GM12875 (cell line): ENCODE data around the gene TH.
"Not testable (repeated sequence)": the region's sequence is repeated elsewhere in the genome, so short reads cannot be mapped to it uniquely, and the experiment has no call there.

Experiments used
- H3K4me3 ChIP-seq: one replicate; pipeline ENCODE4 v1.5.1; 2011; ENCODE audit warnings: low read depth, low read length, control low read depth
- TF ChIP-seq, protein P1 (sequence below): IDR thresholded peaks from 2 replicates; pipeline ENCODE4 v1.5.1; 2011; ENCODE audit warnings: low read depth, mild to moderate bottlenecking, control low read depth, inconsistent platforms, low read length, moderate library complexity, borderline replicate concordance; ENCODE audit not compliant: insufficient read depth

Gene TH

DNA sequence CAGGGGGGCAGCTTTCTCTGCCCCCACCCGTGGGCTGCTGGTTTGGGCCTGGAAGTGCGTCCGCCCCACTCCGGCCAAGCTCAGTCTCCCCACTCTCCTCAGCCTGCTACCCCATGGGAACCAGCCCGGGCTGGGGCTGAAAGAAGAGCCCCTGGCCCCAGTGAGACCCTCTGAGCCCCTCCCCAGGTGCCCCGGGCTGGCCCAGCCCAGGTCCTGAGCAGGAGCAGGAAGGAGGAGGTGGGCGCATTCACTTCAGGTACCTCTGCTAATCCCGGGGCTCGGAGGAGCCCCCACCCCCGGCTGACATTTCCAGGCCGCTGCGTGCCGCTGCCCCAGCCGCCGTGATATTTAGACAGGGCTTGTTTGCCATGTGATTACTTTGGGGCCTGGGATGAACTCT lies 8.7 kb upstream of the TH start:
- TF ChIP-seq, protein P1, sequence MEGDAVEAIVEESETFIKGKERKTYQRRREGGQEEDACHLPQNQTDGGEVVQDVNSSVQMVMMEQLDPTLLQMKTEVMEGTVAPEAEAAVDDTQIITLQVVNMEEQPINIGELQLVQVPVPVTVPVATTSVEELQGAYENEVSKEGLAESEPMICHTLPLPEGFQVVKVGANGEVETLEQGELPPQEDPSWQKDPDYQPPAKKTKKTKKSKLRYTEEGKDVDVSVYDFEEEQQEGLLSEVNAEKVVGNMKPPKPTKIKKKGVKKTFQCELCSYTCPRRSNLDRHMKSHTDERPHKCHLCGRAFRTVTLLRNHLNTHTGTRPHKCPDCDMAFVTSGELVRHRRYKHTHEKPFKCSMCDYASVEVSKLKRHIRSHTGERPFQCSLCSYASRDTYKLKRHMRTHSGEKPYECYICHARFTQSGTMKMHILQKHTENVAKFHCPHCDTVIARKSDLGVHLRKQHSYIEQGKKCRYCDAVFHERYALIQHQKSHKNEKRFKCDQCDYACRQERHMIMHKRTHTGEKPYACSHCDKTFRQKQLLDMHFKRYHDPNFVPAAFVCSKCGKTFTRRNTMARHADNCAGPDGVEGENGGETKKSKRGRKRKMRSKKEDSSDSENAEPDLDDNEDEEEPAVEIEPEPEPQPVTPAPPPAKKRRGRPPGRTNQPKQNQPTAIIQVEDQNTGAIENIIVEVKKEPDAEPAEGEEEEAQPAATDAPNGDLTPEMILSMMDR: no peak
- no peak overlapping the region for H3K4me3 ChIP-seq

DNA sequence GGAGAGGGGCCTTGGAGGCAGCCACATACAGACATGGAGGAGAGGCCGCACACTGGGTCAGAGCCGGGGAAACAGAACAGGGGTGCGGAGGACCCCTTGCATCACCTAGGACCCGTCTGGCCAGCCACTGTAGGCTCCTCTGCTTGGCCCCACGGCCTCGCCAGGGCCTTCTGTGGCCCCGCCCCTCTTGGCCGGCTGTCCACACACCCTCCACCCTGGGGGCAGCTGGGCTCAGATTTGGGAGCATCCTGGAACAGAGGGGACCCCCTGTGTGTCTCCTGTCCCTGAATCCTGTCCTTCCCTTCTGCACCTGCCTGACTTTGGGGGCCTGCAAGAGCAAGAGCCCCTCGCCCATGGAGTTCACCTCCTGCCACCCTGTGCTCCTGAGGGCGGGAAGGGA lies 7.9 kb upstream of the TH start:
- TF ChIP-seq, protein P1: no peak
- no peak overlapping the region for H3K4me3 ChIP-seq

DNA sequence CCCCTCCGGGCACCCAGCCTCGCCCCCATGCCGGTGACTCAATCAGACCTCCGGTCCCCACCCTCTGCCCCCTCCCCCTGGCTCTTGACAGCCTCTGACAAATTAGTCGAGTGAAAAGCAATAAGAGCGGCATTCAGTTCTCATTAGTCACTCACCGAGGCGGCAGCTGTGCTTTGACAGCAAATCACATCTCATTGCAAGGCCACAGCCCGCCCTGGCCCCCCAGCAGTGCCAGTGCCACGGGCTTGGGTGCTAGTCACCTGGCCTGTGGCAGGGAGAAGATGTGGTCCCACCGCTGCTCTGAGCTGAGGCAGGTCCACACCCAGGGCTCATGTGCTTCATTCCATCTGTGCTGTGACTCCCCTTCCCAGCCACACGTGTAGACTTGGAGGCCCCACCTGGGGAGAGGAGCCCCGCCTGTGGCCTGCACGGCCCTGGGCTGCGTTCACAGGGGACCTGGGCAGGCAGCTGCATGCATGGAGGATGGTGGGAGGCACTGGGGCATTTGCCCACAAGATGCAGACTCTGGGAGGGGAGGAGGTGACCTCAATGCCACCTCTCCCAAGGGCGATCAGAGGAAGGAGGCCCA lies 7.4 kb upstream of the TH start:
- H3K4me3 ChIP-seq: no peak overlapping the region
- TF ChIP-seq, protein P1: no peak

DNA sequence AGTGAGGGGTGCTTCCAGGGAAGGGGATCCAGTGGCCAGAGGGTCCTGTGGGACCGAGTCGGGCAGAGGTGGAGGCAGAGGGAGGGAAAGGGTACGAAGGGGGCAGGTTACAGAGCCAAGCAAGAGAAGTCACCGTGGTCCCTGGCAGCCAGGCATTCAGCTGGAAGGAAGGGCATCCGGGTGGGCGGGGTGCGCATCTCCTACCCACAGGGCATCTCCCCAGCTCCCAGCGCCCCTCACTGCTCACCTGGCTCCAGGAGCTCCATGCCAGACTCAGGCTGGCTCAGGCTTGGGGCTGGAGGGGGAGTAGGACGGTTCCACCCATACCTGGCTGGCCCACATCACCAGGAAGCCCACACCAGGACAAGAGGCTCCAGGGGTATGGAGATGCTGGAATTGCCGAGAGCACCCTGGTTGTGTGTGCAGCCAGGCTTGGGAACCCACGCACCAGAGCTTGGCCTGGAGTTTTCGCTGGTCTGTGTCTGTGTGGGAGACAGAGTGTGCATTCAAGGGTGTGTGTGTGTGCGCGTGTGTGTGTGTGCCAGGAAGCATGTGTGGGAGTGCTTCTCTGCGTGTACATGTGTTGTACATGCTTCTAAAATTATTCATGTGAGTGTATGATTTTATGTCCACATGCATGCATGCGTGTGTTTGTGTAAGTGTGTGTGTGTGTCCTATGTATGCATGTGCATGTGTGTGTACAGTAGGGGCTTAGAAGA lies 6.6 kb upstream of the TH start:
- H3K4me3 ChIP-seq: not testable (repeated sequence)

DNA sequence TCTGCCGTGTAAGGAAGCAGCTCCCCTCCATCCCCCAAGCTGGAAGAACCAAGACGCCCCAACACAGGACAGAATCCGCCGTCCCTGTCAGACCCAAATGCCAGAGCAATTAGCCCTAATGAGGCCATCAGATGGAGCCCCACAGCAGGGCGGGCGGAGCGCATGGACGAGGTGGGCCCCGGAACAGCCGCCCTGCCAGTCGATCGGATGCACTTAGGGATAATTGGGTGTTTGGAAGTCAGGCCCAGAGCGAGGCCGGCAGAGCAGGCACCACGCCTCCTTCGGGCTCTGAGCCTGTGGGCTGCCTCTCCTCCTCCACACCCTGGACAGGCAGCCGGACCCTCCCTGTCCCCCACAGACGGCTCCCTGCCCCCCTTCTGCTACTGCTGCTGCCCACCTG lies 5.5 kb upstream of the TH start:
- TF ChIP-seq, protein P1: no peak
- no peak overlapping the region for H3K4me3 ChIP-seq

DNA sequence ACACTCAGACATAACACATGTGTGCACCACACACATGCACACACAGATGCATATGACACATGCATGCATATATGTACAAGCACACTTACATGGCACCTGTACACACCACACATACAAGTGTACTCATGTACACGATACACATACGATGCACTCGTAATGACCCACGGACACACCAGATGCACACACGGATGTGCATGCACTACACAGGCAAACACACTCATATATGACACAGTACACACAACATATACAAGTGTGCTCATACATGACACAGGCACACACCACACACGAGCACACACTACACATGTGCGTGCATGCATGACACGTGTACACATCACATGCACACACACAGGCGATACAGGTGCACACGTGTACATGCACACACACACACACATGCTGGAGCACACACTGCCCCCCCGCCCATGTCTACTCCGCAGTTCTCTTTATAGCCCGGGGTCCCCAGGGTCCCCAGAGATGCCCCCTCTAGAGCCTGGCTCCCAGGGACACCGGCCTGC lies 4.8 kb upstream of the TH start:
- no peak overlapping the region for H3K4me3 ChIP-seq
- TF ChIP-seq, protein P1: no peak

DNA sequence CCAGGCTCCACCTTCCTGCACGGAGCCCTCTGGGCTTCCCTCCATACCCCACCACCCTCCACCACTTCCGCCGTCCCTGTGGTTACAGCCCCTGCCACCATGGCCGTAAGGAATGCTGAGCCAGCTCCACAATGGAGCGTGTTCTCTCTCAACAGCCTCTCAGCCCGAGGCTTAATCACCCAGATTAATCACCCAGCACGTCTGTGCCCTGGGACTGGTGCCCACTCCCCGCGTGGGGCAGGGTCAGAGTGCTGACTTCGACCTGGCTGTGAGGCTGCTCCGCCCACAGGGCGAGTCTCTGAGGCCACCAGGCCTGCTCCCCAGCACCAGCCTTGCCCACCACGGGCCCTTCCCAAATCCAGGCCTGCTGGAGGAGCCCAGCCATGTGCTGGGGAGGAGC lies 4.0 kb upstream of the TH start:
- TF ChIP-seq, protein P1: no peak
- H3K4me3 ChIP-seq: no peak overlapping the region
